Stimulated activated CD8-positive, alpha-beta memory T cell treated with anti-CD3 and anti-CD28 coated beads, Interleukin-4, amount 100 ng/mL, for 48 hours (primary cell): ENCODE data around the gene COL4A1.
"Not testable (repeated sequence)": the region's sequence is repeated elsewhere in the genome, so short reads cannot be mapped to it uniquely, and the experiment has no call there.

Experiments
- DNase-seq: peaks from one replicate; pipeline ENCODE4 v3.0.0-alpha.2; 2020

Gene COL4A1

DNA sequence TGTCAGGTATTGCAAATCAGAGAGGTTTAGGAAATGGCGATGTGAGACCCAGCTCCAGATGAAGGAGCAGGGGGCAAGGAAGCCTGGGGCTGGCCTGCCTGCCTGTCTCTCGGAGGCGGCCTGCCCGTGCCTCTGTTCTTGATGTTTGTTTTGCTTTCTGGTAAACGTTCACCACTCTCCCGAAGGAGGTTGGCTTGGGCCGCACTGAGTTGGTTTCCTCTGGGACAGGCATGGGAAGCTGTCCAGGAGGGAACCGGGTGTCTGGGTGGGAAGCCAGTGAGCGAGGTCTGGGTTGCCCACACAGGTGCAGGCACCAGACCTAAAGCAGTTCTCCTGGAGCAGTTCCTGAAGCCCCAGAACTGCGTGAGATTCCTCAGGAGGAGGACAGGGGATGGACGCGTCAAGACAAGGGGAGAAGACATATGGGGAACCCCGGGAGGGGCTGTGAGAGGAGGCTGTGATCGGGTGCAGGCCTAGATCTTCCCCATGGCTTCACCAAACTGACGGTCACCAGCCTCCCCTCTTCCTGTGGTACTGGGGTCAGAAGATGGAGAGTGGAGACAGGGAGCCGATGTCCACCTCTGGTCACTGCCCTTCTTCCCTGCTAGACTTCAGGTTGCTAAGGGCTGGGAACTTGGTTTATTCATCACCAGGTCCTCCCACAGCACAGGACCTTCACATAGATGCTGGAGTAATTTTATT lies 15.3 kb upstream of the COL4A1 start:
- DNase-seq, result no peak

DNA sequence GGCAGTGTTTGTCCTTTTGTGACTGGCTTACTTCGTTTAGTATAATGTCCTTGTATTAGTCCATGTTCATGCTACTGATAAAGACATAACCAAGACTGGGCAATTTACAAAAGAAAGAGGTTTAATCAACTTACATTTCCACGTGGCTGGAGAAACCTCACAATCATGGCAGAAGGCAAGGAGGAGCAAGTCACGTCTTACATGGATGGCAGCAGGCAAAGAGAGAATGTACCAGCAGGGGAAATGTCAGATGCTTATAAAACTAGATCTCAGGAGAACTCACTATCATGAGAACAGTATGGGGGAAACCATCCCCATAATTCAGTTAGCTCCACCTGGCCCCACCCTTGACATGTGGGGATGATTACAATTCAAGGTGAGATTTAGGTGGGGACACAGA lies 14.6 kb upstream of the COL4A1 start:
- DNase-seq, result not testable (repeated sequence)

DNA sequence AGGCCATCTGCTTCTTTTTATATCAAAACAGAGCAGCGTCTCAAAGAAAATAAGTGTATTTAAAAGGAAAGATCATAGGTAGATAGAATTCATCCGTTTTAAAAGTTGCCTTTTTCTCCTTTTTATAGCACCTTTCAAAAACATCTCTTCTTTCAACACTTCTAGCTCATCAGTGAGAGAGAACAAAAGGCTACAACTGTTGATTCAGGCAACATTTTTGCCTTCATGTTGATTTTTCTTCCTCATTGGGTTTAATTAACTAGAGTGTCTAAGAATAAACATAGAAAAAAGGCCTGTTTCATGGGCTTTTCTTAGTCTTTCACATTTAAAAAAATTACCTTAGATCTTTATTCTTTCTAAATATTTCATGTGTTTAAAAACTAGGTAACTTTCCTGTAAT lies 13.7 kb upstream of the COL4A1 start:
- DNase-seq, result no peak

DNA sequence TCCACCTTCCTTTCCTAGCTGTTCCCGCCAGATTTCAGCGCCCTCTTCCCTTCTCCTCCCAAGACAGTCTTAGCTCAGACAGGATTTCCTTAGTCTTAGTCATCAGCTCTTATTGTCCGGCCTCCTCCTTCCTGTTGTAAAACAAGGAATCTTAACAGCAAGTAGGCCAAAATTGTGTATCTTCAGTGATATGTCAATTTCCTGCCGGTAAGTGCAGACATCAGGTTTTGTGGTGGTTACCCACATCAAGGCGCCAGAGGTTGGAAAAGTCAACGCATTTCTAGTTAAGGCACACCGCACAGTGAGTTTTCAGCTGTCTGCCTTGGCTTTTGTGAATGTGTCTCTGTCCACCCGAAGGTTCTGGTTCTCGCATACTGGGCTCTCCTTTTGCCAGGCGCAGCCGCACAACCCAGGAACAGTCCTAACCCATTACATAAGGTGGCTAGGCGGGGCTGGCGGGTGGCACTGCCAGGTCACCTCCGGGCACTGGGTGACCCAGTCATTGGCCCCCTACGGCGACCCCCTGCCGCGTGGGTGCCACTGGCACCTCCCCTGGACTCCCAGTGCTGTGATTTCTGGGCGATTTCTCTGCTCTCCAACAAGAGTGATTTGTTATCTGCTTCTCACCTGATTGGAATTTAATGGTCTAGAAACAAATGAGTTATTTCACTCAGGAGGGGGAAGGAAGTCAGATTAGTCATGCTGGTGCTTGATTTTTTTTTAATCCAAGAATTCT lies 13.0 kb upstream of the COL4A1 start:
- DNase-seq, result peak; percentile 54

DNA sequence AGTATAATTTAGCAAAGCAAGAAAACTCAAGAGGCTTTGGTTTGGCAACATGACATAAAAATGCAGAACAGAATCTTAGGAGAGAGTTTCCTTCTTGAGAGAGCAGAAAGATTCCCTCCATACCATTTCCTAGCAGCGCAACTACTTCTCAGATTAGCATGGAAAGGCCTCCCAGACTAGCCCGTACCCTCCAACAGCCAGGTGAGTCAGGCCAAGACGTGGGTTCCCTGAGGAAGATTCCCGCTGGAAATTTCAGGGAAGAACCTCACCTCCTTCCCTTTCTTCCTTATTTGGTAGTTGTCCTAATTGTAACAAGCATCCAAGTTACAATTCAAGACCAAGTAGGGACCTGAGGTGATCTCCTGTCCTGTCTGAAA lies 12.4 kb upstream of the COL4A1 start:
- DNase-seq, result no peak

DNA sequence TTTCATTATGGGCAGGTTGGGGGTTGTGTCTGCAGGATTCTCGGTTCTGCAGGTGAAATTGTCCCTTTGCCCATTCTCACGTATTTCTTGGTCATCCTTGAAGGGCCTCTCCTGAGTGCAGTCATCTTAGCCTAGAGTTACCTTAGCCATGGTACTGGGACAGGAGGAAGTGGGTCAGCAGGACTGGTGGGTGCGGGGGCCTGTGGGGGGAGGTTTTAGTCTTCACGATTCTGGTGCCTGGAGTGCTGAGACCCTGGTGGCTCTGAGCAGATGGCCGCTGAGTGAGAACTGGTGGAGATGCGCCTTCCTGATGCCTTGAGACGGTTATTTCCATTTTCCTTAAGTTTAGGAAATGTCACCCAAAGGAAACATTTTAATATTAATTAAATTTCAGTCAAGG lies 12.0 kb upstream of the COL4A1 start:
- DNase-seq, result no peak

DNA sequence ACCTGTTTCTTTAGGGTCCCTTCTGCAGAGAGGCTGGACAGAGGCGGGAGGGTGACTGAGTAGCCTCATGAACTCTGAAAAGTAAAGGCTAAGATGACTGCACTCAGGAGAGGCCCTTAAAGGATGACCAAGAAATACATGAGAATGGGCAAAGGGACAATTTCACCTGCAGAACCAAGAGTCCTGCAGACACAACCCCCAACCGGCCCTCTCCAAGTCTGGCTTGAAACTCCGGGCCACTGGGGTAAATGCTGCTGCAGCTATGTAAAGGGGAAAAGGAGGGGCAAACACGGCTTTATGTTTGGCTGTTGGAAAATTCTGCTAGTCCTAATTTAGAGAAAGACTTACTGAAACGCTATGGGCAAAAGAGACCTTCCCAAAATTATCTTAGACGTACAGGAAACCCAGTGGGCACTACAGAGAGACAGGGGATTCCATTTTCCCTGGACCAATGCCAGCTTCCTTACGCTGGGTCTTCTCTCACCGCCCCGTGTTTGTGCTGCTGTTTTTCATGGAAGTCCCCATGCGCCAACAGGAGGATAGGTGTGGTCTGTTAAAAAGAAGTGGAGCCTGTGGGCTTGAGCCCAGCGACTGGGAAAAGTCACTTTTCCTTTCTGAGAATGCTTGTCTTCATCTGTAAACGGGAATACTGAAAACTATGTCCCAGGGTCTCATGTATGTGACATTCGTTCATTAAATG lies 10.7 kb upstream of the COL4A1 start:
- DNase-seq, result no peak

DNA sequence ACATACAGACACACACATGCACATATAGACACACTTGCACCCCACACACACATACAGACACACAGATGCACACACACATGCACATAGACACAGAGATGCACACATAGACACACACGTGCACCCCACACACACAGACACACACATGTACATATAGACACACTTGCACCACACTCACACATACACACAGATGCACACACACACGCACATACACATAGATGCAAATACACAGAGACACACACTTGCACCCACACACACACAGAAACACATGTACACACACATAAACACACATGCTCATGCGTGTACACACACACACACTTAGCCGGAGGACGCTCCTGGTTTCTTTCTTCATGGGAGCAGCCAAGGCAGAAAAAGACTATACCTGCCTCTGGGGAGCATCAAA lies 10.1 kb upstream of the COL4A1 start:
- DNase-seq, result no peak

DNA sequence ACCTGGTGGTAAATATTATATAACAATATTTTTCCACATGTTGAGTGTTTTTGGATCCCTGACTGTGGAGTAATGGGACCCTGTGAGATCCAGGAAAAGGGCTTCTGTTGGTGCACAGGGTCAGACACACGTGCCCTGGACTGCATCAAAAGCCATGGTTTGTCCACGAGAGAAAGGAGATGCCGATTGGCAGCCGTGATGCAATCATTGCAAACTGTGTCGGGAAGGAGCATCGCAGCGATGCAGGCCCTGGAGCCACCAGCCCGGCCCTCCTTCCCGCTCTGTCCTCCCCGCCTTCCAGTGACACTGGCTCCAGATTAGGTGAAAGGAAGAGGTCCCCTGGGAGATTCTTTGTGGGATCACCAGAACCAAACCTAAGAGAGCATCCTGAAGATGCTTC lies 9.2 kb upstream of the COL4A1 start:
- no peak for DNase-seq

DNA sequence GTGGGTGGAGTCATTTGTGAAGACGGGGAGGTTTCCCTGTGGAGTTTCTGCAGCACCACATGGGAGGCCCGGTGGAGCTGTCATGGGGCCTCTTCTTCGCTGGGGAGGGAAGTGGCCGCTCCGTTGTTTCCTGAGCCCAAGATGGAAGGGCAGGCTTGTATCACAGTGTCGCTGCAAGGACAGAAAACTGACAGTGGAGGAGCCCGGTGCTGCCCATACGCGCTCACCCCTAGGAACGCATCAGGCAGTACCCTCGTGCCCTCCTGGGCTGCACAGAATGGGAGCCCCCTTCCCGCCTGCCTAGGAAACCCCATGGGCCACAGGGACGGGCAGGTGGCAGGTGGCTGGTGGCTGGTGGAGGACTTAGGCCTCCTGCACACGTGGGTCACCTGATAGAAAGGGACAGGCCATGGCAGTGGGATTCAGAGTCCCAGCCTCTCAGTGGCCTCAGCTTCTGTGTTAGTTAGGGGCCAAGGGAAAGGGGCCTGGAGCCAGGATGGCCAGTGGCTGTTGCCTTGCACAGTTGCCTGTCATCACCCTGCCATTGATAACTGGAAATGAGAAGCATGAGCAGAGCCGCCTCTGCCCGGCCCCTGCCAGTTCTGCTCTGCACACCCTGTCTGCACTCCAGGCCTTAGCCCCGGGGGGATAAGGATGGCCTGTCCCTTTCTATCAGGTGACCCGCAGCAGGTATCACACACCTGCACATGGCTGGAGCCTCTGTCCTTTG lies 7.7 kb upstream of the COL4A1 start:
- no peak for DNase-seq

DNA sequence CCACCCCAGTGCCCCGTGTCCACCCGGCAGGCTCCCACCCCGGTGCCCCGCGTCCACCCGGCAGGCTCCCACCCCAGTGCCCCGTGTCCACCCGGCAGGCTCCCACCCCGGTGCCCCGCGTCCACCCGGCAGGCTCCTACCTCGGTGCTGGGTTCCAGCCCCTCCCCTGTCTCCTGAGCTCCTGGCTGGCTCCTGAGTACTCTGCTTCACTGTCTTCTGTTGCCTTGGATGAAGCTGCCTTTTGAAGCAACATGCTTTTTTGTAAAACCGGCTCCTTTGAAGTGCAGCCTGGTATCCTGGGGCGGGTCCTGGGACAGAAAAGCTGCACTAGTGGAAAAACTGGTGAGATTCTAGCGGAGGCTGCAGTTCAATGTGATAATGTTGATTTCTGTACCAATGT lies 6.8 kb upstream of the COL4A1 start:
- DNase-seq, result not testable (repeated sequence)

DNA sequence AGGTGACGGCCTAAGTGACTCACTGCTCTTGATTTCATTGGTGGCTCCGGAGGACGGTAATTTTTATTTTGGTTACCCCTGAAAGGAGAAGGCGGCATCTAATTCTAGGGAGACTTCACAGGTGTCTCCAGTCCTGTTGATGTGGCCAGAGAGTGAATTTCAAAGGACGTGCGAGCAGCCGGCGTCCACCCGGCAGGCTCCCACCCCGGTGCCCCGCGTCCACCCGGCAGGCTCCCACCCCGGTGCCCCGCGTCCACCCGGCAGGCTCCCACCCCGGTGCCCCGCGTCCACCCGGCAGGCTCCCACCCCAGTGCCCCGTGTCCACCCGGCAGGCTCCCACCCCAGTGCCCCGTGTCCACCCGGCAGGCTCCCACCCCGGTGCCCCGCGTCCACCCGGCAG lies 6.3 kb upstream of the COL4A1 start:
- not testable (repeated sequence) for DNase-seq

DNA sequence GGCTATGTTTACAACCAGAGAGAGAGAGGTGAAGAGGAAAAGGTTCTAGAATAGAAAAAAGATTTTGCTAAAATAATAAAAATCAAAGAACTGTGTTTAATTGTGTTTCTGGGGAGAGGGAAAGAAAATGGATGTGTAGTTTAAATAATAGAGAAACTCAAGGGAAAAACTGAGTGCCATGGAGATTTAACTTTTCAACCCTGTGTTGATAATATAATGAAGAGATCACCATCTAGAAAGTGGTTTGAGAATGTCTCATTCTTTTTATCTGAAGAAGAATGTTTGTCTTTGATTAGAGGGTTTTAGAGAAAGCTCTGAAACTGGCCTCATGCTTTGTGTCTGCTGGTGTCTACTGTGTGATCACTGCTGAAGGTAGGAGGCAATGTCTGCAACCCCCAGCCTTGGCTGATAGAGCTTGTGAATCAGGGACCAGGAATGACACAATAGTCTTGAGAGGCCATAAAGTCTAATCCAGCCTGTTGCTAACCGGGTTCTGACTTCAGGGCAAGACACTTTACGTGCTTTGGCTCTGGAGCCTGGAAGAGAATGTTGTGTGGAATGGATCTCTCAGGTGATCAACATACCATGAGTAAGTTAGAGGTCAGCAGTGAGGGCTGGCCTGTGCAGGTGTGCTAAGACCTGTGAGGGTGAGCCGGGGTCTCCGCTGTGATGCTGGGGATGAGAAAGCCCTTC lies 5.5 kb upstream of the COL4A1 start:
- no peak for DNase-seq

DNA sequence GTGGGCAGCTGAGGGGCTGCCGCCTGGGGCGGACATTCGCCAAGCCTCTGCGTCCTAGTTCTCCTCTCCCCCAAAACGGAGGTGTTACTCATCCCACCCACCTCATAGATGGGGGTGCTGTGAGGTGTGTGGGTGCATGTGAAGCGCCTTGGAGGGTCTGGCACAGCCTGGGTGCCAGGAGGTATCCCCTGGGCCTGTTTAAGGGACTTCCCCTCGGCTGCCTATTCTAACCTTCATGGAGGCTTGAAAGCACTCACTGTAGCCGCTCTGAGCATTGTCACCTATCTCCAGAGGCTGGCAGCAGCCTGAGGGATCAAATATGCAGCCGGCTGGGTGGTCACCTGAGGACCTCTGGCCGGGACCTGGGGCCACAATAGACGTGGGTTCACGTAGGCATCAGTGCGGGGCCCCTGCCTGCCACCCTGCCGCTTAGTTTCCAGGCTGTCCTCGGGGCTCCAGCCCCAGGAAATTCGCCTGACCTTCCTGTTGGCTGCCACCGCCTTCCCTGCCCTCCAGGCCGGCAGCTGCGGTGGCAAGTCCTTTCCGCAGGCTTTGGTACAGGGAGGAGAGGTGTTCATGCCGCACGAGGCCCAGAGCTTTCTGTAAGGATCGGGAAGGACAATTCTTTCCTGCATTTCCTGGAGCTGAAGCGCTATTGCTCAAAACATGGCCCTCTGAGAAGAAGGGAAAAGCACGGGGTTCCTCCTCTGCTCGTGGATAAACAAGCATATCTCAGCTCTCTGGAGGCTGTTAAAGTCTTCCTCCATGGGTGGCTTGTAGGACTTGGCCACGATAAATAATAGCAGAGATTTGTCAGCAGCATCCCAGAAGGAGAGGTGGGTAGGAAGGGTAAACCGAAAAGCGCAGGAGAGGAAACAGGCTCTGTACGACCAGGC lies 4.7 kb upstream of the COL4A1 start:
- no peak for DNase-seq

DNA sequence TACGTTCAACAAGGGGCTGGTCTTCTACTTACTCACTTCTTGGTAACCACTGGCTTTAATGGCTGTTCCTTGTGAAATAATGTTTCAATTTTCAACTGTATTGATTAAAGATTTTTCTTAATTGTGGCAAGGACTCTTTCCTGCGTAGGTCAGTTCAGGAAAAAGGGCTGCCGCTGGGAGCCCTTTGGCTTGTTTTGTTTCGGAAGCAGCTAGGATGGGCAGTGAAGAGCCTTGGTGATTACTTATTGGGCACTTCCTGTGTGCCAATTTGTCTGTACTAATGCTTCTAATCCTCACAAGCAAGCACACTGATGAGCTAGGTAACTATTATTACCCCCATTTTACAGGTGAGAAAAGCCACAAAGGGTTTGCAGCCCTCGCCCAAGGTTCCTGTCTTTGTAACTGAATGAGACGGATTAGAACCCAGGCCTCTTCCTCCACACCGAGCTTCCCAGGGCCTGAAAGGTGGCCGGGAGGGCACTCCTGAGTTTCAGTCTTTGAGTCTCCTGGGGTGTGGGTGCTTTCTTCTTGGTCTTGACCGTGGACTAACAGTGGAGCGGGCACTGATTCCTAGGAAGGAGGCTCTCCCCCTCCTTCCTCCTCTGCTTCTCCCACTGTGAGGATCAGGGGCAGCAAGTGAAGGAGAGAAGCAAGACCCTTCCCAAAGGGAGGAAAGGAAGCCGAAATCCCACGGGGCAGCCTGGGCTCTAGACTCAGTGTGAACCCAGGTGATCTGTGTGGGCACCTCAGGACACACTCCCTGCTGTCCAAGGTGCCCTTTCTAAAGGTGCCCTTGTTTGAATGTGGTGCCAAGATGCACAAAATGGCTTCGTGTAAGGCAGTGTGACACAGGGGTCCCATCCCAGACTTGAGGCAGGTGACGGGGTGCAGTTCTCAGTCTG lies 3.8 kb upstream of the COL4A1 start:
- no peak for DNase-seq

DNA sequence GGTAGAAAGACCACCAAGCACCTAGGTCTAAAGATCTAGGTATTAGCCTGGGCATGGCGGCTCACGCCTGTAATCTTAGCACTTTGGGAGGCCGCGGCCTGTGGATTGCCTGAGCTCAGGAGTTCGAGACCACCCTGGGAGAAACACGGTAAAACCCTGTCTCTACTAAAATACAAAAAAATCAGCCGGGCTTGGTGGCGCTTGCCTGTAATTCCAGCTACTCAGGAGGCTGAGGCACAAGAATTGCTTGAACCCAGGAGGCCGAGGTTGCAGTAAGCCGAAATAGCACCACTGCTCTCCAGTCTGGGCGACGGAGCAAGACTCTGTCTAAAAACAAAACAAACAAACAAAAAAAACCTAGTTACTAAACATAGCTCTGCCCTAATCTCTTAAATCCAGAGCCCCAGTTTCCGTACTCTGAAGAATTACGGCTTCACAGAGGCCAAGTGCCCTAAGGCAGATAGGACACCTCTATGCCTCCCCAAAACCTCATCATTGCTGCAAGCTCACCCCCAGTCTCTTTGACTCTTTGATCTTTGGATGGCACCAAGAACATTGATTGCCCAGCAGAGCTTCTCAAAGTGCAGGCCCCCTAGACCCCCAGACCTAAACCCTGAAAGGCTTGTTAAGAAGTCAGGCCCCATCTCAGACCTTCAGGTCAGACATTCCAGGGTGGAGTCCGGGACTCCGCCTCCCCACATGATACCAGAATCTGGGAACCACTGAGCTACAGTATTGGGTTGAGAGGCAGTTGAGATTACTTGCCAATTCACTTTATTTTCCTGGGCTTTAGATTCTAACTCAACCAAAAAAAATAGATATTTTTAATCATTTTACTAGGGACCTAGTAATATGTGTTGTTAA lies 2.9 kb upstream of the COL4A1 start:
- DNase-seq, result no peak

DNA sequence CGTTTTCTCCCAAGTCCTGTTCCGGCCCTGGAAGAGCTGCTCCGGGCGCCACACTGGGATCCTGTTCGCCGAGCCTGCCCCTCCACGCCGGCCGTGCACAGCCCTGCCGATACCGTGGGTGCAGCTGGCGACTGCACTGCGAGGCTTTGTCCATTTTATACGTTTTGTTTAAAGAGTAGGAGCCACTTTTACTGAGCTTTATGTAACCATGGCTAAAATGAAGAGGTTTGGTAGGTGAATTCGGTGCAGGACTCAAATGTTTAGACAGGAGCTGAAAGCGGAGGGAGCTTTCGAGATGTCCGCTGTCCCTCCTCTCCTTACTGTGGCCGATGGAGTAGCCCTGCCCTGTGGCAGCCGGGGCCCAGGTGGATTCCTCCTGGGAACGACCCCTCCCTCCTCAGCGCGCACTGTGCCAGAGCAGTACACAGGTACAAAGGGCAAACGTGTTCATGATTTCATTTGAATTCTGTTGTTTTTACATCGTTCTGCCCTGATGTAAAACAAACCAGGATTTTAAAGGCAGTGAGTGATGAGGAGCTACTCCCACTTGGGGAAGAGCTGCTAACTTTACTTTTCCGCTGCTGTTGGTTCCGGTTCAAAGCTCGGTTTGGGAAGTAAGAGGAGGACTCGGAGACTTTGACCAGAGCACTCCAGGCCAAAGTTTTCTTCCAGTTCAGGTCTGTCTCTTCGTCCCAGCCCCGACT lies 1.9 kb upstream of the COL4A1 start:
- DNase-seq, result no peak

DNA sequence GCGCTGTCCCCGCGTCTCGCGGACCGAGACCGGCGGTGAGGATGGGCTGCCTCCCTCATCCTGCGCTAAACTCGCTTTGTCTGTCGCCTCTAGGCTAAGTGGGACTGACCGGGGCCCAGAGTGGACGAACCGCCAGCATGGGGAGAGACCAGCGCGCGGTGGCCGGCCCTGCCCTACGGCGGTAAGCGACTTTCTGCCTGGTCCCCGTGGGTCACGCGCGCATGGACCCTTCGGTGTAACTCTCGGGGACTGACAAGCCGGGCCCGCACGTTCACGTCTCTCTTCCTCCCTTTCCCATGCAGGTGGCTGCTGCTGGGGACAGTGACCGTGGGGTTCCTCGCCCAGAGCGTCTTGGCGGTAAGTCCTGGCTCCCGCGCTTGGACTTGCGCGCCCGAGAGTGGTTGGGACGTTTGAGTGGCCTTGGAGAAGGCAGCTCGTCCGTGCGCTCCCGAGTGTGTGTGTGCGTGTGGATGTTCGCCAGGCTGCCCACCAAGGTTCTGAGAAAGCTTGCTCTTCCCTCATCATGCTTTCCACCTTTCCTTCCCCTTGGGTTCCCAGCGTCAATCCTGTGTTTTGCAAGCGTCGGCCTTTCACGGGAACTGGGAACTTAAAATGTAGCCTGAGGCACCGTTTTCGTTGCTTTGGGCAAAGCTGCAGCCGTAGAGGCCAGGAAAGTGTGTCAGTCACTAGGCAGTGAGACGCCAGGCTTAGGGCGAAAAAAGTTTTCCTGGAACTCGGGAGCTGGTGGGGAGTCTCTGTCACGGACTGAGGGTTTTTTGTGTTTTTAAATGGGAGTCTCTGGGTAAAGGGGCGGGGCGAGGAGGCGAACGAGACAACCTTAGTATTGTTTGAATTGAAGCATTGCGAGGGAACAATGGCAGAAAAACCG lies 1.1 kb upstream of the COL4A1 start:
- DNase-seq, result no peak
